ENCODE measurements around the gene FLOT1.

The FLOT1 gene

DNA sequence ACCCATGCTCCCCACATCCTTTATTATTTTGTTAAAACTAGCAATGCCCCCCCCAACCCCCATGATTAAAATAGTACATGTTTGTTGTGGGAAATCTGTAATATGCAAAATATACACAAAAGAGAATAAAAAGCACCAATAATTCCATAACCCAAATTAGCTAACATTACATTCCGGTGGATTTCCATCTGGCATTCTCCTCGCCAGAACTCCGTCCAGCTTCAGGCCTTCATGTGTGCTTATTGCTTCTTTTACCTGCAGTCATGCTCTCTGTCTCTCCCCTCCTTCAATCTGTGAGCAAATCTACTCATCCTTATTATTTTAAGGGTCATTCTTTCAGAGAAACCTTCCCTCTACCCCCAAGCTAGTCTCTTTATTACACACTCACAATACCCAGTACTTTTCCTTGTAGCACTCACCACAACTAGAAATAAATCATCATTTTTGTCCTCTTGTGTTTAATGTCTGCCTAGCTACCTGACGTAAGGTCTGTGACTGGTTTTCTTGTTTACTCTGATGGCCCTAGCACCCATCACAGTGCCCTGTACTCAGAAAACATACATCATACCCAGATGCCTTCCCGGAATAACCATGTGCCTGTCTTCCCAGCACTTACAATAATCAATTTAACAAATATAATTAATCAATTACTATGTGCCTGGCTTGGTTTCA is 27.5 kb upstream of the FLOT1 start:
- no peak for DNase-seq
- in situ Hi-C loops (cut with HindIII; ENCODE audit: low pct_ligation_motif_present, low sequenced_read_pairs): no loop called here
- Histone ChIP-seq H3K27ac (peak overlapping the region; percentile 98), H3K4me3 (ENCODE audit: low read depth, low read length) (no peak overlapping the region), H3K27me3 (replicated peaks) (no peaks in the 10 kb centered on the region), H3K36me3 (replicated peaks) (no peaks in the 10 kb centered on the region)
- TF ChIP-seq, protein P1, sequence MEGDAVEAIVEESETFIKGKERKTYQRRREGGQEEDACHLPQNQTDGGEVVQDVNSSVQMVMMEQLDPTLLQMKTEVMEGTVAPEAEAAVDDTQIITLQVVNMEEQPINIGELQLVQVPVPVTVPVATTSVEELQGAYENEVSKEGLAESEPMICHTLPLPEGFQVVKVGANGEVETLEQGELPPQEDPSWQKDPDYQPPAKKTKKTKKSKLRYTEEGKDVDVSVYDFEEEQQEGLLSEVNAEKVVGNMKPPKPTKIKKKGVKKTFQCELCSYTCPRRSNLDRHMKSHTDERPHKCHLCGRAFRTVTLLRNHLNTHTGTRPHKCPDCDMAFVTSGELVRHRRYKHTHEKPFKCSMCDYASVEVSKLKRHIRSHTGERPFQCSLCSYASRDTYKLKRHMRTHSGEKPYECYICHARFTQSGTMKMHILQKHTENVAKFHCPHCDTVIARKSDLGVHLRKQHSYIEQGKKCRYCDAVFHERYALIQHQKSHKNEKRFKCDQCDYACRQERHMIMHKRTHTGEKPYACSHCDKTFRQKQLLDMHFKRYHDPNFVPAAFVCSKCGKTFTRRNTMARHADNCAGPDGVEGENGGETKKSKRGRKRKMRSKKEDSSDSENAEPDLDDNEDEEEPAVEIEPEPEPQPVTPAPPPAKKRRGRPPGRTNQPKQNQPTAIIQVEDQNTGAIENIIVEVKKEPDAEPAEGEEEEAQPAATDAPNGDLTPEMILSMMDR (IDR thresholded peaks at IDR 0.05; ENCODE audit: low read depth, low read length, missing control alignments): no peak

DNA sequence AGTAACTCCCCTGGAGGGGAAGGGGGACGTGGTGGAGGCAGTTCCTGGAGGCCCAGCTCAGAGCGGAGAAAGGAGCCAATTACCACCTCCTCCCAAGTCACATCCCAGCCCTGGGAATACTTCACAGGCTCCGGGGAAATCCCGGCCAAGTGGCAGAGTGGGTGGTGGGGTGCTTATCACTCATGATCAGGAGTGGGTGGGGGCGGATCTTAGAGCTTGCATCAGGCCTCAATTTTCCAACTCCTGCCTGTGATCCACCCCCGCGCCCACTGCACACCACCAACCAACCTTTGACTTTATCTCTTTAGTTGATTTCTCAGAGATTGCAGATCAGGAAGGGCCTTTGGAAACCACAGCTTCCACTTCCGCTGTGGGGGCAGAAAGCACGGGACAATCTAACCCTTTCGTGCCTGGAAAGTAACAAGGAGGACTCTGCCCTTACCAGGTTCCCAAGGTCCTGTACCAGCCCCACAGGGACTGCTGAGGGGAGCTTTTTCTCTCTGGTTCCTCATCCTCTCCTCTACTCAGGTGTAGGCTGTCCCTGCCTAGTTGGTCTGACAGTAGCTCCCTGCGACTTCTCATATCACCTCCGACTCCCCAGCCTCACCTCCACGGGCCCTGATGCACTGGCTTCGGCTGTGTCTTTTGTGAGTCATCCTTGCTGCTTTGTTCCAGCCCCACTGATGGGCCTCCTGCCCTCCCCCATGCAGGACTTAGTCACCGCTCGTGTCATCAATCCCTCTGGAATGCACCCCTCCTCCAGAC is 26.8 kb upstream of the FLOT1 start:
- Histone ChIP-seq H3K4me3 (ENCODE audit: low read depth, low read length) (peak overlapping the region; percentile 30), H3K36me3 (replicated peaks) (no peaks in the 10 kb centered on the region), H3K27ac (peak overlapping the region; percentile 98), H3K27me3 (replicated peaks) (no peaks in the 10 kb centered on the region)
- TF ChIP-seq, protein P1 (IDR thresholded peaks at IDR 0.05; ENCODE audit: low read depth, low read length, missing control alignments): no peak
- peak; percentile 97 for DNase-seq
- in situ Hi-C loops (cut with HindIII; ENCODE audit: low pct_ligation_motif_present, low sequenced_read_pairs): no loop called here

DNA sequence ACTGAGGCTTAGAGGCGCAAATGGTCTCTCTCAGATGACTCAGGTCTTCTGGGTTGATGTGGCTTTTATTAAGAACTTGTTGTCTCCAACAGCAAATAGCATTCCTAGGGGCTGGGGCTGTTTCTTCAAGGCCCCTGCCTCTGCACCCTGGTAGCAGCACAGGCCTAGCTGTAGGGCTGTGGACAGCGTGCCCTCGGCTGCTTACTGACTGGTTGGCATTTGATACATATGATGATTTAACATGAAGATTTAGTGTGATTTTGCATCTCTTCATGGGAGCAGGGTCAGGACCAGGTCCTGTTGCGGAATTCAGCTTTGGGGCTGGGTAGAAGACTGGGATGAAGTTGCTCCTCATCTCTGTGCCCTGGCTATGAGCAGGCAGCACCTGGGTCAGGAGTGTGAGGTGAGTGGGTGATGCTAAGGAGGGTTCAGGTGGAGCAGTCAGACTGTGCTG is 26.2 kb upstream of the FLOT1 start:
- in situ Hi-C loops (cut with HindIII; ENCODE audit: low pct_ligation_motif_present, low sequenced_read_pairs): no loop called here
- DNase-seq: no peak
- H3K4me3 ChIP-seq (ENCODE audit: low read depth, low read length): no peak overlapping the region
- no peaks in the 10 kb centered on the region for H3K27me3 ChIP-seq (replicated peaks)
- peak overlapping the region; percentile 98 for H3K27ac ChIP-seq
- H3K36me3 ChIP-seq (replicated peaks): no peaks in the 10 kb centered on the region
- TF ChIP-seq, protein P1 (IDR thresholded peaks at IDR 0.05; ENCODE audit: low read depth, low read length, missing control alignments): no peak

DNA sequence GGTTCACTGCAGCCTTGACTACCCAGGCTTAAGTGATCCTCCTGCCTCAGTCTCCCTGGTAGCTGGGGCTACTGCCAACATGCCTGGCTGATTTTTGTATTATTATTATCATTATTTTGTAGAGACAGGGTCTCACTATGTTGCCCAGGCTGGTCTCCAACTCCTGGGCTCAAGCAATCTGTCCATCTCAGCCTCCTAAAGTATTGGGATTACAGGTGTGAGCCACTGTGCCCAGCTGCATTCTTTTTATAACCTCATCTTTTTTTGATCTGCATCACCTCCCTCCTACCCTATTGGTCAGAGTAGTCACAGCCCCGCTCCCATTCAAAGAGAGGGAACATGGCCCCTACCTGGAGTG is 25.4 kb upstream of the FLOT1 start:
- no peaks in the 10 kb centered on the region for H3K36me3 ChIP-seq (replicated peaks)
- H3K27me3 ChIP-seq (replicated peaks): no peaks in the 10 kb centered on the region
- in situ Hi-C loops (cut with HindIII; ENCODE audit: low pct_ligation_motif_present, low sequenced_read_pairs): no loop called here
- H3K4me3 ChIP-seq (ENCODE audit: low read depth, low read length): no peak overlapping the region
- no peak for DNase-seq
- TF ChIP-seq, protein P1 (IDR thresholded peaks at IDR 0.05; ENCODE audit: low read depth, low read length, missing control alignments): no peak
- no peak overlapping the region for H3K27ac ChIP-seq

DNA sequence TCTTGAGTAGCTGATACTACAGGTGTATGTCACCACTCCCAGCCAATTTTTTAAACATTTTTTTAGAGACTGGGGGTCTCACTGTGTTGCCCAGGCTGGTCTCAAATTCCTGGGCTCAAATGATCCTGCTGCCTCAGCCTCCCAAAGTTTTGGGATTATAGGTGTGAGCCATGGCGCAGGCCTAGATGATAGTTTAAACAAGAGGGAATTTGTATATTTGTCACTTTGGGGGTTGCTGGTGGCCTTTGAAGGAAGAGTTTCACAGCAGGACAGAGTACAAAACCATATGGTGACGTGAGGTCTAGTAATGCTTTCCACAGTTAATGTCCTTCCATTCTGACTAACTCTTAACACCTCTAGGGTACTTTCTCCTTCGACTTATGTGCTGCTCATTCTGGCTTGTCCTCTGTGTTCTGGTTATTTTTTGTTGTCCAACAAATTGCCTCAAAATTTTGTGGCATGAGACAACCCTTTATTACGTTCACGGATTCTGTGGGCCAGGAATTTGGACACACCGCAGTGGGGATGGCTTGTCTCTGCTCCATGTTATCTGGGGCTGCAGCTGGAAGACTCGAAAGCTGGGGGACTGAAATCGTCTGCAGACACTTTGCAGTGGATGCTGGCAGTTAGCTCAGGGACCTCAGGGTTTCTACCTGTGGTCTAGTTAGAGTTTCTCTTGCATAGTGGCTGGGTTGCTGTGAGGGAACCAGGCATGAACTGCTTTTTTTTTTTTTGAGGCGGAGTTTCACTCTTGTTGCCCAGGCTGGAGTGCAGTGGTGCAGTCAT is 24.9 kb upstream of the FLOT1 start:
- Histone ChIP-seq H3K4me3 (ENCODE audit: low read depth, low read length) (no peak overlapping the region), H3K36me3 (replicated peaks) (no peaks in the 10 kb centered on the region), H3K27me3 (replicated peaks) (no peaks in the 10 kb centered on the region), H3K27ac (no peak overlapping the region)
- in situ Hi-C loops (cut with HindIII; ENCODE audit: low pct_ligation_motif_present, low sequenced_read_pairs): no loop called here
- no peak for DNase-seq
- TF ChIP-seq, protein P1 (IDR thresholded peaks at IDR 0.05; ENCODE audit: low read depth, low read length, missing control alignments): no peak

All from brain microvascular endothelial cell (primary cell).